Occipital lobe (tissue), 3 donors: ENCODE data around the gene TOX4. TPM values are rescaled to one million over a fixed set of nuclear protein-coding genes. Genes with fewer than 3 reads are reported as not detected.
"Not testable (repeated sequence)": the region's sequence is repeated elsewhere in the genome, so short reads cannot be mapped to it uniquely, and the experiment has no call there.

ENCODE experiments used
- DNase-seq: peaks from one replicate; lab custom pipeline; 2025; lab: John Stamatoyannopoulos, UW
- small RNA-seq: library from RNA; depleted of rRNA; stranded (forward); fragments of <200 nt; gene quantifications from one replicate; pipeline ENCODE3, GENCODE V24; 2014
- total RNA-seq: library from RNA; depleted of rRNA; stranded (reverse); fragments of >200 nt; gene quantifications from one replicate; pipeline ENCODE4 v1.2.3, GENCODE V29; 2014

TOX4 gene
- total RNA-seq, 1 donor from 2014 or later: 20.9 TPM

- DNase-seq: no peak
Observed at GRCh38 chr14:21534576-21534975, 57.6 kb downstream of the TOX4 start.

- no peak for DNase-seq
Observed at GRCh38 chr14:21535545-21536417, 58.8 kb downstream of the TOX4 start.

- DNase-seq: no peak
Observed at GRCh38 chr14:21536418-21537089, 59.6 kb downstream of the TOX4 start.

- DNase-seq: no peak
Observed at GRCh38 chr14:21537090-21537424, 60.1 kb downstream of the TOX4 start.

GRCh38 chr14:21539189-21539940 is 62.4 kb downstream of the TOX4 start:
- no peak for DNase-seq

GRCh38 chr14:21541413-21542074 is 64.5 kb downstream of the TOX4 start:
- DNase-seq: no peak

GRCh38 chr14:21543521-21543960 is 66.5 kb downstream of the TOX4 start:
- no peak for DNase-seq

- no peak for DNase-seq
Observed at GRCh38 chr14:21543963-21544362, 67.0 kb downstream of the TOX4 start.

- DNase-seq: not testable (repeated sequence)
Observed at GRCh38 chr14:21544588-21544987, 67.6 kb downstream of the TOX4 start.

Small RNA genes within 50 kb of the gene (small RNA-seq; reads per million reads assigned to genes)
- gene RN7SL650P: not detected

Other genes starting within 250 kb of the TOX4 start
- gene HNRNPC, start 207.8 kb upstream of the TOX4 start, total RNA-seq: 531 TPM
- gene RPGRIP1, start 197.1 kb upstream of the TOX4 start, total RNA-seq: 0.16 TPM
- 96.7 TPM for gene SUPT16H, start 93.2 kb upstream of the TOX4 start, total RNA-seq
- gene CHD8, start 21.1 kb upstream of the TOX4 start, total RNA-seq: 54.1 TPM
- gene RAB2B, start 236 bp upstream of the TOX4 start, total RNA-seq: 48.0 TPM
- 87.8 TPM for gene METTL3, start 34.1 kb downstream of the TOX4 start, total RNA-seq
- gene SALL2, start 49.2 kb downstream of the TOX4 start, total RNA-seq: 11.2 TPM
- not detected for gene OR10G3, start 102.9 kb downstream of the TOX4 start, total RNA-seq
- gene OR10G2, start 157.7 kb downstream of the TOX4 start, total RNA-seq: not detected
- gene OR4E2, start 176.6 kb downstream of the TOX4 start, total RNA-seq: not detected
- not detected for gene OR4E1, start 196.6 kb downstream of the TOX4 start, total RNA-seq